ENCODE results near the gene ZYX.
"Not testable (repeated sequence)": the region's sequence is repeated elsewhere in the genome, so short reads cannot be mapped to it uniquely, and the experiment has no call there.

DNA sequence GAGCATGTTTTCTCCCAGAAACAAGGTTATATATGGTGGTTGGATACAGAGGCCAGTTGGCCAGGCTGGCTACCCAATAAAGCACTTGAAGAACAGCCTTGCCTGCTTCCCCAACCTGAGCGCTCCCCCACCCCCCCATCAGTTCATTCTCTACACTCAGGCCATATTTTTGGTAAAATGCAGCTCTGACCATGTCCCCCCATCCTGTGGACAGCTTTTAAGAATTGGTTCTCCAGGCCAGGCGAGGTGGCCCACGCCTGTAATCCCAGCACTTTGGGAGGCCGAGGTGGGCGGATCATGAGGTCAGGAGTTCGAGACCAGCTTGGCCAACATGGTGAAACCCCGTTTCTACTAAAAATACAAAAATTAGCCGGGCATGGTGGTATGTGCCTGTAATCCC lies 11.3 kb downstream of the ZYX start:
- TF ChIP-seq, protein P1, sequence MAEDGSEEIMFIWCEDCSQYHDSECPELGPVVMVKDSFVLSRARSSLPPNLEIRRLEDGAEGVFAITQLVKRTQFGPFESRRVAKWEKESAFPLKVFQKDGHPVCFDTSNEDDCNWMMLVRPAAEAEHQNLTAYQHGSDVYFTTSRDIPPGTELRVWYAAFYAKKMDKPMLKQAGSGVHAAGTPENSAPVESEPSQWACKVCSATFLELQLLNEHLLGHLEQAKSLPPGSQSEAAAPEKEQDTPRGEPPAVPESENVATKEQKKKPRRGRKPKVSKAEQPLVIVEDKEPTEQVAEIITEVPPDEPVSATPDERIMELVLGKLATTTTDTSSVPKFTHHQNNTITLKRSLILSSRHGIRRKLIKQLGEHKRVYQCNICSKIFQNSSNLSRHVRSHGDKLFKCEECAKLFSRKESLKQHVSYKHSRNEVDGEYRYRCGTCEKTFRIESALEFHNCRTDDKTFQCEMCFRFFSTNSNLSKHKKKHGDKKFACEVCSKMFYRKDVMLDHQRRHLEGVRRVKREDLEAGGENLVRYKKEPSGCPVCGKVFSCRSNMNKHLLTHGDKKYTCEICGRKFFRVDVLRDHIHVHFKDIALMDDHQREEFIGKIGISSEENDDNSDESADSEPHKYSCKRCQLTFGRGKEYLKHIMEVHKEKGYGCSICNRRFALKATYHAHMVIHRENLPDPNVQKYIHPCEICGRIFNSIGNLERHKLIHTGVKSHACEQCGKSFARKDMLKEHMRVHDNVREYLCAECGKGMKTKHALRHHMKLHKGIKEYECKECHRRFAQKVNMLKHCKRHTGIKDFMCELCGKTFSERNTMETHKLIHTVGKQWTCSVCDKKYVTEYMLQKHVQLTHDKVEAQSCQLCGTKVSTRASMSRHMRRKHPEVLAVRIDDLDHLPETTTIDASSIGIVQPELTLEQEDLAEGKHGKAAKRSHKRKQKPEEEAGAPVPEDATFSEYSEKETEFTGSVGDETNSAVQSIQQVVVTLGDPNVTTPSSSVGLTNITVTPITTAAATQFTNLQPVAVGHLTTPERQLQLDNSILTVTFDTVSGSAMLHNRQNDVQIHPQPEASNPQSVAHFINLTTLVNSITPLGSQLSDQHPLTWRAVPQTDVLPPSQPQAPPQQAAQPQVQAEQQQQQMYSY (CRISPR knock-in tag; IDR thresholded peaks at IDR 0.05) = not testable (repeated sequence)
- TF ChIP-seq, protein P2, sequence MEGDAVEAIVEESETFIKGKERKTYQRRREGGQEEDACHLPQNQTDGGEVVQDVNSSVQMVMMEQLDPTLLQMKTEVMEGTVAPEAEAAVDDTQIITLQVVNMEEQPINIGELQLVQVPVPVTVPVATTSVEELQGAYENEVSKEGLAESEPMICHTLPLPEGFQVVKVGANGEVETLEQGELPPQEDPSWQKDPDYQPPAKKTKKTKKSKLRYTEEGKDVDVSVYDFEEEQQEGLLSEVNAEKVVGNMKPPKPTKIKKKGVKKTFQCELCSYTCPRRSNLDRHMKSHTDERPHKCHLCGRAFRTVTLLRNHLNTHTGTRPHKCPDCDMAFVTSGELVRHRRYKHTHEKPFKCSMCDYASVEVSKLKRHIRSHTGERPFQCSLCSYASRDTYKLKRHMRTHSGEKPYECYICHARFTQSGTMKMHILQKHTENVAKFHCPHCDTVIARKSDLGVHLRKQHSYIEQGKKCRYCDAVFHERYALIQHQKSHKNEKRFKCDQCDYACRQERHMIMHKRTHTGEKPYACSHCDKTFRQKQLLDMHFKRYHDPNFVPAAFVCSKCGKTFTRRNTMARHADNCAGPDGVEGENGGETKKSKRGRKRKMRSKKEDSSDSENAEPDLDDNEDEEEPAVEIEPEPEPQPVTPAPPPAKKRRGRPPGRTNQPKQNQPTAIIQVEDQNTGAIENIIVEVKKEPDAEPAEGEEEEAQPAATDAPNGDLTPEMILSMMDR (IDR thresholded peaks at IDR 0.05) = not testable (repeated sequence)
- TF ChIP-seq, protein P3, sequence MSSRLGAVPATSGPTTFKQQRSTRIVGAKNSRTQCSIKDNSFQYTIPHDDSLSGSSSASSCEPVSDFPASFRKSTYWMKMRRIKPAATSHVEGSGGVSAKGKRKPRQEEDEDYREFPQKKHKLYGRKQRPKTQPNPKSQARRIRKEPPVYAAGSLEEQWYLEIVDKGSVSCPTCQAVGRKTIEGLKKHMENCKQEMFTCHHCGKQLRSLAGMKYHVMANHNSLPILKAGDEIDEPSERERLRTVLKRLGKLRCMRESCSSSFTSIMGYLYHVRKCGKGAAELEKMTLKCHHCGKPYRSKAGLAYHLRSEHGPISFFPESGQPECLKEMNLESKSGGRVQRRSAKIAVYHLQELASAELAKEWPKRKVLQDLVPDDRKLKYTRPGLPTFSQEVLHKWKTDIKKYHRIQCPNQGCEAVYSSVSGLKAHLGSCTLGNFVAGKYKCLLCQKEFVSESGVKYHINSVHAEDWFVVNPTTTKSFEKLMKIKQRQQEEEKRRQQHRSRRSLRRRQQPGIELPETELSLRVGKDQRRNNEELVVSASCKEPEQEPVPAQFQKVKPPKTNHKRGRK (CRISPR knock-in tag; IDR thresholded peaks at IDR 0.05; ENCODE audit: borderline replicate concordance) = not testable (repeated sequence)
- TF ChIP-seq, protein P4, sequence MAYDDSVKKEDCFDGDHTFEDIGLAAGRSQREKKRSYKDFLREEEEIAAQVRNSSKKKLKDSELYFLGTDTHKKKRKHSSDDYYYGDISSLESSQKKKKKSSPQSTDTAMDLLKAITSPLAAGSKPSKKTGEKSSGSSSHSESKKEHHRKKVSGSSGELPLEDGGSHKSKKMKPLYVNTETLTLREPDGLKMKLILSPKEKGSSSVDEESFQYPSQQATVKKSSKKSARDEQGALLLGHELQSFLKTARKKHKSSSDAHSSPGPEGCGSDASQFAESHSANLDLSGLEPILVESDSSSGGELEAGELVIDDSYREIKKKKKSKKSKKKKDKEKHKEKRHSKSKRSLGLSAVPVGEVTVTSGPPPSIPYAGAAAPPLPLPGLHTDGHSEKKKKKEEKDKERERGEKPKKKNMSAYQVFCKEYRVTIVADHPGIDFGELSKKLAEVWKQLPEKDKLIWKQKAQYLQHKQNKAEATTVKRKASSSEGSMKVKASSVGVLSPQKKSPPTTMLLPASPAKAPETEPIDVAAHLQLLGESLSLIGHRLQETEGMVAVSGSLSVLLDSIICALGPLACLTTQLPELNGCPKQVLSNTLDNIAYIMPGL (CRISPR knock-in tag; IDR thresholded peaks at IDR 0.05) = not testable (repeated sequence)
- TF ChIP-seq, protein P5, sequence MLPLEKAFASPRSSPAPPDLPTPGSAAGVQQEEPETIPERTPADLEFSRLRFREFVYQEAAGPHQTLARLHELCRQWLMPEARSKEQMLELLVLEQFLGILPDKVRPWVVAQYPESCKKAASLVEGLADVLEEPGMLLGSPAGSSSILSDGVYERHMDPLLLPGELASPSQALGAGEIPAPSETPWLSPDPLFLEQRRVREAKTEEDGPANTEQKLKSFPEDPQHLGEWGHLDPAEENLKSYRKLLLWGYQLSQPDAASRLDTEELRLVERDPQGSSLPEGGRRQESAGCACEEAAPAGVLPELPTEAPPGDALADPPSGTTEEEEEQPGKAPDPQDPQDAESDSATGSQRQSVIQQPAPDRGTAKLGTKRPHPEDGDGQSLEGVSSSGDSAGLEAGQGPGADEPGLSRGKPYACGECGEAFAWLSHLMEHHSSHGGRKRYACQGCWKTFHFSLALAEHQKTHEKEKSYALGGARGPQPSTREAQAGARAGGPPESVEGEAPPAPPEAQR (CRISPR knock-in tag; IDR thresholded peaks at IDR 0.05) = not testable (repeated sequence)

All from WTC11 (cell line).